Measurements from ENCODE around the gene HCRTR1. TPM values are rescaled to one million over a fixed set of nuclear protein-coding genes. Genes with fewer than 3 reads are reported as not detected.

Gene HCRTR1
- polyA plus RNA-seq, 1 donor from 2014 or later = 0.37 TPM

DNA sequence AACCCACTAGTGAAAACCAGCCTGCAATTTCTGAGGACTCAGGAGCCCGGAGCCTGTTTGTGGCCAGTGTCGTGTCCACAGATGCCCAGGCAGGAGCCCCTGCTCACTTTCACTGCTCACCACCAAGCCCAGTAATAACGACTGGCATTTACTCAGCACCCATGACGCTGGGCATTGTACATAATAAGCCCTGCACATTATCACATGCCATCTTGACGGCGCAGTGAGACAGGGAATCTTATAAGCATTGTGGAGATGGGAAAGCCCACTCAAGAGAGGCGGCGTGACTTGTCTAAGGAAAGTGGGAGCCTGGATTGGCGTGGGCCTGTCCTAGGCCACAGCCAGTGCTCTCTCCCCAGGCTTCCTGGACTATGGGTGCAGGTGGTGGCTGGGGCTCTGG lies 55.9 kb downstream of the HCRTR1 start:
- Histone ChIP-seq H3K9me2 (ENCODE audit: insufficient read depth, low read length) (no peaks in the 10 kb centered on the region), H3K79me2 (replicated peaks; ENCODE audit: insufficient read depth, low read length) (no peaks in the 10 kb centered on the region), H3K9me3 (ENCODE audit: low read length) (no peaks in the 10 kb centered on the region), H3K4me3 (ENCODE audit: low read length) (no peak overlapping the region), H3K9ac (ENCODE audit: low read length) (no peak overlapping the region), H2AFZ (ENCODE audit: low read depth, low read length) (no peak overlapping the region), H3K36me3 (ENCODE audit: insufficient read depth, low read length) (no peaks in the 10 kb centered on the region), H3K27ac (ENCODE audit: low read length) (no peak overlapping the region), H3K27me3 (ENCODE audit: insufficient read depth, low read depth, low read length) (no peaks in the 10 kb centered on the region), H3F3A (ENCODE audit: insufficient read depth, low read length, poor library complexity, severe bottlenecking) (no peaks in the 10 kb centered on the region), H4K20me1 (ENCODE audit: insufficient read depth) (no peaks in the 10 kb centered on the region), H3K4me2 (ENCODE audit: low read length) (no peak overlapping the region)
- no peak for TF ChIP-seq SMC3 (conservative IDR thresholded peaks at IDR 0.05; ENCODE audit: poor library complexity)
- TF ChIP-seq EZH2 (IDR thresholded peaks at IDR 0.05; ENCODE audit: borderline replicate concordance, insufficient read depth, low read length, poor library complexity, severe bottlenecking) = no peak
- TF ChIP-seq, protein P1, sequence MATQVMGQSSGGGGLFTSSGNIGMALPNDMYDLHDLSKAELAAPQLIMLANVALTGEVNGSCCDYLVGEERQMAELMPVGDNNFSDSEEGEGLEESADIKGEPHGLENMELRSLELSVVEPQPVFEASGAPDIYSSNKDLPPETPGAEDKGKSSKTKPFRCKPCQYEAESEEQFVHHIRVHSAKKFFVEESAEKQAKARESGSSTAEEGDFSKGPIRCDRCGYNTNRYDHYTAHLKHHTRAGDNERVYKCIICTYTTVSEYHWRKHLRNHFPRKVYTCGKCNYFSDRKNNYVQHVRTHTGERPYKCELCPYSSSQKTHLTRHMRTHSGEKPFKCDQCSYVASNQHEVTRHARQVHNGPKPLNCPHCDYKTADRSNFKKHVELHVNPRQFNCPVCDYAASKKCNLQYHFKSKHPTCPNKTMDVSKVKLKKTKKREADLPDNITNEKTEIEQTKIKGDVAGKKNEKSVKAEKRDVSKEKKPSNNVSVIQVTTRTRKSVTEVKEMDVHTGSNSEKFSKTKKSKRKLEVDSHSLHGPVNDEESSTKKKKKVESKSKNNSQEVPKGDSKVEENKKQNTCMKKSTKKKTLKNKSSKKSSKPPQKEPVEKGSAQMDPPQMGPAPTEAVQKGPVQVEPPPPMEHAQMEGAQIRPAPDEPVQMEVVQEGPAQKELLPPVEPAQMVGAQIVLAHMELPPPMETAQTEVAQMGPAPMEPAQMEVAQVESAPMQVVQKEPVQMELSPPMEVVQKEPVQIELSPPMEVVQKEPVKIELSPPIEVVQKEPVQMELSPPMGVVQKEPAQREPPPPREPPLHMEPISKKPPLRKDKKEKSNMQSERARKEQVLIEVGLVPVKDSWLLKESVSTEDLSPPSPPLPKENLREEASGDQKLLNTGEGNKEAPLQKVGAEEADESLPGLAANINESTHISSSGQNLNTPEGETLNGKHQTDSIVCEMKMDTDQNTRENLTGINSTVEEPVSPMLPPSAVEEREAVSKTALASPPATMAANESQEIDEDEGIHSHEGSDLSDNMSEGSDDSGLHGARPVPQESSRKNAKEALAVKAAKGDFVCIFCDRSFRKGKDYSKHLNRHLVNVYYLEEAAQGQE (IDR thresholded peaks at IDR 0.05; ENCODE audit: borderline replicate concordance) = no peak
- no peak for TF ChIP-seq RAD21 (conservative IDR thresholded peaks at IDR 0.05)
- TF ChIP-seq, protein P2, sequence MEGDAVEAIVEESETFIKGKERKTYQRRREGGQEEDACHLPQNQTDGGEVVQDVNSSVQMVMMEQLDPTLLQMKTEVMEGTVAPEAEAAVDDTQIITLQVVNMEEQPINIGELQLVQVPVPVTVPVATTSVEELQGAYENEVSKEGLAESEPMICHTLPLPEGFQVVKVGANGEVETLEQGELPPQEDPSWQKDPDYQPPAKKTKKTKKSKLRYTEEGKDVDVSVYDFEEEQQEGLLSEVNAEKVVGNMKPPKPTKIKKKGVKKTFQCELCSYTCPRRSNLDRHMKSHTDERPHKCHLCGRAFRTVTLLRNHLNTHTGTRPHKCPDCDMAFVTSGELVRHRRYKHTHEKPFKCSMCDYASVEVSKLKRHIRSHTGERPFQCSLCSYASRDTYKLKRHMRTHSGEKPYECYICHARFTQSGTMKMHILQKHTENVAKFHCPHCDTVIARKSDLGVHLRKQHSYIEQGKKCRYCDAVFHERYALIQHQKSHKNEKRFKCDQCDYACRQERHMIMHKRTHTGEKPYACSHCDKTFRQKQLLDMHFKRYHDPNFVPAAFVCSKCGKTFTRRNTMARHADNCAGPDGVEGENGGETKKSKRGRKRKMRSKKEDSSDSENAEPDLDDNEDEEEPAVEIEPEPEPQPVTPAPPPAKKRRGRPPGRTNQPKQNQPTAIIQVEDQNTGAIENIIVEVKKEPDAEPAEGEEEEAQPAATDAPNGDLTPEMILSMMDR (IDR thresholded peaks at IDR 0.05; ENCODE audit: poor library complexity, severe bottlenecking) = no peak
- TF ChIP-seq TAF1 (IDR thresholded peaks at IDR 0.05; ENCODE audit: low read depth) = no peak
- TF ChIP-seq MXI1 (conservative IDR thresholded peaks at IDR 0.05; ENCODE audit: poor library complexity, severe bottlenecking) = no peak
- TF ChIP-seq EP300 (conservative IDR thresholded peaks at IDR 0.05; ENCODE audit: poor library complexity, severe bottlenecking) = no peak
- TF ChIP-seq POLR2AphosphoS5 (IDR thresholded peaks at IDR 0.05) = no peak

DNA sequence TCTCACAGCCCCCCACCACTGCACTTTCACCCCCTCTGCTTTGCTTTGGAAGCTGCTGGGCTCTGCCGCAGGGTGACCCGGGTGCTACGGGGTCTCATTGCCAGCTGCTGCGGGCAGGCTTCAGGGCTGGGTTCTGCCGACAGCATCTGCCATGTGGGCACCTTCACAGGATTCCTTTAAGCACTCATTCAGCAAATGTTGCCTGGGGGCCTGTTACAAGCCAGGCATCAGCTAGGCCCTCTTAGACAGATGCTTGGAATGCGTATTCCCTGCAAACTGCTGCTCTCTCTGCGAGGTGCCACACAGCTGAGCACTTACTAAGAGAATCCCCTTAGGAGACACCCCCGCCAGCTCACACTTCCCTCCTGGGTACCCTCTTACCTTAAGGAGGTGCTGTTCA lies 57.1 kb downstream of the HCRTR1 start:
- Histone ChIP-seq H2AFZ (ENCODE audit: low read depth, low read length) (no peak overlapping the region), H3K27ac (ENCODE audit: low read length) (no peak overlapping the region), H3K27me3 (ENCODE audit: insufficient read depth, low read depth, low read length) (no peaks in the 10 kb centered on the region), H3K79me2 (replicated peaks; ENCODE audit: insufficient read depth, low read length) (no peaks in the 10 kb centered on the region), H3K4me3 (ENCODE audit: low read length) (no peak overlapping the region), H3K9me3 (ENCODE audit: low read length) (no peaks in the 10 kb centered on the region), H3K4me2 (ENCODE audit: low read length) (no peak overlapping the region), H4K20me1 (ENCODE audit: insufficient read depth) (no peaks in the 10 kb centered on the region), H3K36me3 (ENCODE audit: insufficient read depth, low read length) (no peaks in the 10 kb centered on the region), H3K9ac (ENCODE audit: low read length) (no peak overlapping the region), H3F3A (ENCODE audit: insufficient read depth, low read length, poor library complexity, severe bottlenecking) (no peaks in the 10 kb centered on the region), H3K9me2 (ENCODE audit: insufficient read depth, low read length) (no peaks in the 10 kb centered on the region)
- no peak for TF ChIP-seq EP300 (conservative IDR thresholded peaks at IDR 0.05; ENCODE audit: poor library complexity, severe bottlenecking)
- no peak for TF ChIP-seq POLR2AphosphoS5 (IDR thresholded peaks at IDR 0.05)
- no peak for TF ChIP-seq RAD21 (conservative IDR thresholded peaks at IDR 0.05)
- TF ChIP-seq, protein P2 (IDR thresholded peaks at IDR 0.05; ENCODE audit: poor library complexity, severe bottlenecking) = no peak
- no peak for TF ChIP-seq EZH2 (IDR thresholded peaks at IDR 0.05; ENCODE audit: borderline replicate concordance, insufficient read depth, low read length, poor library complexity, severe bottlenecking)
- TF ChIP-seq, protein P1 (IDR thresholded peaks at IDR 0.05; ENCODE audit: borderline replicate concordance) = no peak
- TF ChIP-seq MXI1 (conservative IDR thresholded peaks at IDR 0.05; ENCODE audit: poor library complexity, severe bottlenecking) = no peak
- no peak for TF ChIP-seq SMC3 (conservative IDR thresholded peaks at IDR 0.05; ENCODE audit: poor library complexity)
- no peak for TF ChIP-seq TAF1 (IDR thresholded peaks at IDR 0.05; ENCODE audit: low read depth)
